Activated naive CD8-positive, alpha-beta T cell treated with anti-CD3 and anti-CD28 coated beads for 36 hours (primary cell): ENCODE data around the gene CASQ2. TPM values are rescaled to one million over a fixed set of nuclear protein-coding genes. Genes with fewer than 3 reads are reported as not detected.

Experiments used
- DNase-seq: peaks from one replicate; pipeline ENCODE4 v3.0.0; 2021
- H3K27ac Mint-ChIP-seq: one replicate; pipeline ENCODE4 v1.8.0; 2022; ENCODE audit warnings: mild to moderate bottlenecking, moderate library complexity, mixed read lengths
- H3K27me3 Mint-ChIP-seq: one replicate; pipeline ENCODE4 v1.8.0; 2022; ENCODE audit warnings: mild to moderate bottlenecking, mixed read lengths
- H3K36me3 Mint-ChIP-seq: one replicate; pipeline ENCODE4 v1.8.0; 2021; ENCODE audit warnings: mild to moderate bottlenecking, mixed read lengths
- H3K4me1 Mint-ChIP-seq: one replicate; pipeline ENCODE4 v1.8.0; 2021; ENCODE audit warnings: mixed read lengths
- H3K4me3 Mint-ChIP-seq: one replicate; pipeline ENCODE4 v1.8.0; 2022; ENCODE audit warnings: mild to moderate bottlenecking, moderate library complexity, mixed read lengths
- H3K9me3 Mint-ChIP-seq: one replicate; pipeline ENCODE4 v1.8.0; 2022; ENCODE audit warnings: mixed read lengths
- total RNA-seq, 2 experiments: library from RNA; stranded (reverse); gene quantifications; one replicate each; pipeline ENCODE4 v1.2.3, GENCODE V29; 2021

The CASQ2 gene
- total RNA-seq, 2 experiments from 2014 or later: not detected

DNA sequence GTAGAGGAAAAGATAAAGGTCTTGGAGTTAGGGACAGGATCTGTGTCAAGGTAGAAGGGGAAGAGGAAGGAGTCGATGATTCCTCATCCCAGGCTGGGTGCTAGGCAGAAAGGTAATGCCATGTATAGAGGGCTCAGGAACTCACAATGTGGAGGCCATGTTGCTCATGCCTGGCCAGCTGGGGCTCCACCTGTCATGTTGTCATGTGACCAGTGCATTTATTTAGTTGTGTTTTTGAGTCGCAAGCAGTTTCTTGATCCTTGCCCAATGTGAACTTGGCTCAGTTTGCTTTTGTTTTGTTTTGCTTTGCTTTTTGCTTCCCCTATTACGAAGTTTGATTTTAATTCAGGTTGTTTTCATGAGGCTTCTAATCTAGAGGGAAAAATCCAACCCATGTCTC lies 5.7 kb downstream of the CASQ2 start:
- no peaks in the 10 kb centered on the region for H3K4me1 Mint-ChIP-seq
- no peaks in the 10 kb centered on the region for H3K36me3 Mint-ChIP-seq
- DNase-seq: no peak
- no peak overlapping the region for H3K27ac Mint-ChIP-seq
- no peak overlapping the region for H3K4me3 Mint-ChIP-seq
- peaks cover 9% of the 10 kb centered on the region for H3K9me3 Mint-ChIP-seq
- peaks cover 3% of the 10 kb centered on the region for H3K27me3 Mint-ChIP-seq

DNA sequence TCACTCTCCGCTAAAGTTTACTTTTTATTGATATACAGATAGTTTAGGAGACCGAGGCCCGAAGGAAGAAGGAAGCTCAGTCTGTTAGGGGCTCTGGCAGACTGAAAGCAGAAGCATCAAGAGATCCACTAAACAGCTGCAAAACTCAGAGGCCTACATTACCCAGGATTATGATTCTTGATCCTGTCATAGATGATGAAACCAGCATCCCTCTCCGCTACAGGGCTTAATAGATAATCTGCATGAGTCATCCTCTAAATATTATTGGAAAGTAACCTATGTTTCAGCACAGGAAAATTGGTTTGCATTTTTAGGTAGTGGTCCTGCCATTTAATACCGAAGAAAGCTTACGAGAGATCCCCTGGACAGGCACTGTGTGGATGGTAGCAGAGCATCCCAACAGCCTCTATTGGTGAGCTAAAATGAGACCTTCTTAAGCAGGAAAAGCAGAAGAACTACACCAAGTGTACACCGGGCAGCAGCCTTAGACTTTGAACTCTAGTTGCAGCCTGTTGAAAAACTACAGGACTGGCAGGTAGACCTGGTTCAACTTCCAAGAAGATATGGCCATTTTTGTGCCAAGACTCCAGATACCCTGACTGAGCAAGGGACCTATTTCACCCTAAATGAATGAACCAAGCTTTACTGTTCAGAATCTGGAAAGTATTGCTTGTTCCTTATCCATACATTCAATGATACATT lies 6.8 kb downstream of the CASQ2 start:
- H3K4me3 Mint-ChIP-seq: no peak overlapping the region
- H3K4me1 Mint-ChIP-seq: no peaks in the 10 kb centered on the region
- no peaks in the 10 kb centered on the region for H3K36me3 Mint-ChIP-seq
- peaks cover 9% of the 10 kb centered on the region for H3K9me3 Mint-ChIP-seq
- no peak for DNase-seq
- H3K27ac Mint-ChIP-seq: no peak overlapping the region
- H3K27me3 Mint-ChIP-seq: peaks cover 3% of the 10 kb centered on the region

- DNase-seq: no peak
- no peak overlapping the region for H3K27ac Mint-ChIP-seq
- H3K9me3 Mint-ChIP-seq: peaks cover 9% of the 10 kb centered on the region
- no peaks in the 10 kb centered on the region for H3K4me1 Mint-ChIP-seq
- H3K4me3 Mint-ChIP-seq: no peak overlapping the region
- no peaks in the 10 kb centered on the region for H3K36me3 Mint-ChIP-seq
- peaks cover 5% of the 10 kb centered on the region for H3K27me3 Mint-ChIP-seq
Observed at GRCh38 chr1:115757856-115758255, 10.7 kb downstream of the CASQ2 start.

GRCh38 chr1:115757326-115757725 lies 11.2 kb downstream of the CASQ2 start:
- Mint-ChIP-seq H3K27ac (no peak overlapping the region), H3K9me3 (peaks cover 9% of the 10 kb centered on the region), H3K36me3 (no peaks in the 10 kb centered on the region), H3K4me3 (no peak overlapping the region), H3K4me1 (no peaks in the 10 kb centered on the region), H3K27me3 (peaks cover 7% of the 10 kb centered on the region)
- DNase-seq: no peak

DNA sequence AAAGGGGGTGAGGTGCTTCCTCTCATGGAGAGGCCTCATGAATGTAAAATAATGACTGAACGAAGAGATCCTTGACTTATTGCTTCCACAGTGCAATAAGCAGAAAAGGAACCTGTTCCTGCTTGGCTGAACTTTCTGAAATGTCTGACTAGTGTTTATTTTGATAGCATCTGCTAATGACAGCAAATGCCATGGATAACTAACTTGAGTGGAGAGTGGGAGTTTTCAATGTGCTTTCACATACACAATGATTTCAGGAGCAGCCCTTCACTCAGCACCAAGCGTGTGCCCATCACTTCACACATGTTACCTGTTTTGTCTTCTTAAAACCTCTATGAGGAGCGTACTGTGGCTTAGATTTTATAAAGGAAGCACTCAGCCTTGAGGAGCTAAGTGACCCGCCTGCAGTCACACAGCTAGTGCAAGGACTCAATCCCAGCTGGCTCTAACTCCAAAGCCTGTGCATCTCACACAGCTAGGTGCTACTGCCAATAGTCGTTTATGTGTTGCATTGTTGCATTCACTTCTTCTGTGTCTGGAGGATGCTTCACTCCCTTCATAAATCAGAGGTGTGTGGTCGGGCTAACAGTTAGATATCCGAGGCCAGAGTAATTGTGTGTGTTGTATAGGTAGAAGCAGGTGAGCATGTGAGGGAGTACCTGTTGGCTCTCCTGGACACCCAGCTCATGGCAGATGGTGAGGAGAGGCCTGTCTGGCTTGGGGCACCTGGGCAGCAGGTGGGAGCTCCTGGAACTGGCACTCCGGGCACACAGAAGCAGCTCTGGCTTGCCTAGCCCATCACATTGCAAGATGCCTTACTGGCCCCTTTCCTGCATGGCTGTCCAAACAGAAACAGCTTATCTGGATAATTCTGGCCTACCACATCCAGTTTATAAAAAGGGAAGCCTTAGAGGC lies 12.8 kb downstream of the CASQ2 start:
- no peak for DNase-seq
- no peak overlapping the region for H3K4me3 Mint-ChIP-seq
- peaks cover 9% of the 10 kb centered on the region for H3K9me3 Mint-ChIP-seq
- peaks cover 7% of the 10 kb centered on the region for H3K27me3 Mint-ChIP-seq
- no peak overlapping the region for H3K27ac Mint-ChIP-seq
- H3K4me1 Mint-ChIP-seq: no peaks in the 10 kb centered on the region
- H3K36me3 Mint-ChIP-seq: no peaks in the 10 kb centered on the region

DNA sequence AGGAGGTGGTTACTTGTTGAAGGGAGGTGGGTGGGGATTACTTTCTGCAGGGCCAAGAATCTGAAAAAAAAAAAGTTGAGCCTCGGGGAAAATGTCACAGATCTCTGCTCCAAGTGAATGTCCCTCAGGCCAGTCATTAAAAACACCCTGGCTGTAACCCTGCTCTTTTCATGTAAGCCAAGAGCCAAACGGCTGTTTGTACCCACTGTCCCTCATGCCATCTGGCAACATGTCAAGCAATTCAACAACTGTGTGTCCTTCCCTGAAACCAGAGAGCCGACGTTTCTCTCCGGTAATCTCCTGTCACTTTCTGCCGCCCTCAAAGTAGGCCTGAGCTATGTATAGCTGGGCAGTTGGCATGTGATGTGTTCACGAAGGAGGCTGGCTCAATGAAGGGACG lies 14.7 kb downstream of the CASQ2 start:
- Mint-ChIP-seq H3K27me3 (peaks cover 13% of the 10 kb centered on the region), H3K27ac (no peak overlapping the region), H3K4me1 (no peaks in the 10 kb centered on the region), H3K36me3 (no peaks in the 10 kb centered on the region), H3K9me3 (no peaks in the 10 kb centered on the region), H3K4me3 (no peak overlapping the region)
- no peak for DNase-seq

DNA sequence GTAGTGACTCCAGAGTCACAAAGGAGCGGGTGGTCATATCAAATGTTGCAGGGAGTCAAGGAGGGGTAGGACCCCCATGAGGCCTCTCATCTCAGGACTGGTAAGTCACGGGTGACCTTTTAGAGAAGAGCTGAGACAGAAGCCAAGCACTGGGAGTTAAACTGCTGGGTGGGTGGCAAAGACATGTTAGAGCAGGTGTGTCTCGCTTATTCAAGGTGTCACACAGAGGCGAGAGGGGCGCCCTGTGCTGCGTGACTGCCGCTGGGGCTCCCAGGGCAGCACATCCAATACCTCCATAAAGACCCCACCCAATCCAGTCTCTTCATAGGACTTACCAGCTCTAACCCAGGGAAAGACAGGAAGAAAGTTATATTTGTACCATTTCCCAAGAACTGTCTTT lies 15.2 kb downstream of the CASQ2 start:
- H3K36me3 Mint-ChIP-seq: no peaks in the 10 kb centered on the region
- H3K27ac Mint-ChIP-seq: no peak overlapping the region
- no peak overlapping the region for H3K4me3 Mint-ChIP-seq
- H3K4me1 Mint-ChIP-seq: no peaks in the 10 kb centered on the region
- no peaks in the 10 kb centered on the region for H3K9me3 Mint-ChIP-seq
- H3K27me3 Mint-ChIP-seq: peaks cover 13% of the 10 kb centered on the region
- DNase-seq: no peak

DNA sequence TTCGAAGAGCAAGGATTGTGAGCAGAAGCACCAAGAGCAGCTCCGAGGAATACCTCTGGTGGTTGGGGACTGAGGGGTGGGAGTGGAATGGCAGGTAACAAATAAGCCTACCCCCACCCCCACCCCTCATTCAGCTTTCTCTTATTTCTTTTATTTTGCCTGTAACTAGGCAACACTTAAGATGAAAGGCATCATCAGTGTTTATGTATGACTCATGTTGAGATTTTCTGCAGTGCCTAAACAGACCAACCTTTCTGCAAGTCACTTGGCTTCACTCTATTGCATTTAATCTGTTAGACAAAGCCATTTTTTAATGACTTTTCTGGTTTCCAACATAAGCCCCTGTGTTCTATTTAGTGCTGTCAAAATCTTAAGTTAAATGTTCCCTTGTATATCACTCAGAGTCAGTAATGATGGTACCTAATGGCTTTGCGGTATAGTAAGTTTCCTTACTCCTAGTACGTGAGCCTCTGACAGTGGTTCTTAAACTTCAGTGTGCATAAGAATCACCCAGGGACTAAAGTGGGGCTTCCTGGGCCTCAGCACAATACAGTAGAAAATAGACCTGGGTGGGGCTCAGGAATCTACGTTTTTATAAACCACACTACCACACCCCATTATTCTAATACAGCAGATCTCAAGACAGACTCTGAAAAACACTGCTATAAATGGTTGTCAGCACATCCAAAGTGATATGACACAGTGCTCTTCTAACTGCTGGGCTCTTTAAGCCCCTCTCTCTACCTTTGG lies 19.9 kb downstream of the CASQ2 start:
- H3K36me3 Mint-ChIP-seq: no peaks in the 10 kb centered on the region
- peaks cover 17% of the 10 kb centered on the region for H3K27me3 Mint-ChIP-seq
- no peaks in the 10 kb centered on the region for H3K9me3 Mint-ChIP-seq
- no peaks in the 10 kb centered on the region for H3K4me1 Mint-ChIP-seq
- H3K27ac Mint-ChIP-seq: no peak overlapping the region
- no peak for DNase-seq
- no peak overlapping the region for H3K4me3 Mint-ChIP-seq

DNA sequence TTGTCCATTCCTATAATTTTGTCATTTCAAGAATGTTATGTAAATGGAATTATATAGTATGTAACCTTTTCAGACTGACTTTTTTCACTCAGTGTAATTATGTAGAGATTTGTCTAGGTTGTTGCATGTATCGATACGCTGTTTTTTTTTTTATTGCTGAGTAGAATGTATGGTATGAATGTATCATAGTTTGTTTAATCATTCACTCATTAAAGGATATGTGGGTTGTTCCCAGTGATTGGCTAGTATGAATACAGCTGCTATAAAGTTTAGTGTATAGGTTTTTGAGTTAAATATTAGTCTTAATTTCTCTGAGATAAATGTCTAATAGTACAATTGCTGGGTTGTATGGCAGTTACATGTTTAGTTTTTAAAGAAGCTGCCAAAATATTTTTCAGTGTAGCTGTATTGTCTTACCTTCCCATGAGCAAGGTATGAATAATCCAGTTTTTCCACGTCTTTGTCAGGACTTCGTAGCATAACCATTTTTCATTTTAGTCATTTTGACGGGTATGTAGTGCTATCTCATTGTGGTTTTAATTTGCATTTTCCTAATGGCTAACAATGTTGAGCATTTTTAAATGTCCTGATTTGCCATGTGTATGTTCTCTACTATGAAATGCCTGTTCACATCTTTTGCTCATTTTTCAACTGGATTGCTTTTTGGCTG lies 22.4 kb downstream of the CASQ2 start:
- H3K9me3 Mint-ChIP-seq: no peaks in the 10 kb centered on the region
- H3K27ac Mint-ChIP-seq: no peak overlapping the region
- no peak overlapping the region for H3K4me3 Mint-ChIP-seq
- no peaks in the 10 kb centered on the region for H3K4me1 Mint-ChIP-seq
- peaks cover 17% of the 10 kb centered on the region for H3K27me3 Mint-ChIP-seq
- no peaks in the 10 kb centered on the region for H3K36me3 Mint-ChIP-seq
- DNase-seq: no peak

DNA sequence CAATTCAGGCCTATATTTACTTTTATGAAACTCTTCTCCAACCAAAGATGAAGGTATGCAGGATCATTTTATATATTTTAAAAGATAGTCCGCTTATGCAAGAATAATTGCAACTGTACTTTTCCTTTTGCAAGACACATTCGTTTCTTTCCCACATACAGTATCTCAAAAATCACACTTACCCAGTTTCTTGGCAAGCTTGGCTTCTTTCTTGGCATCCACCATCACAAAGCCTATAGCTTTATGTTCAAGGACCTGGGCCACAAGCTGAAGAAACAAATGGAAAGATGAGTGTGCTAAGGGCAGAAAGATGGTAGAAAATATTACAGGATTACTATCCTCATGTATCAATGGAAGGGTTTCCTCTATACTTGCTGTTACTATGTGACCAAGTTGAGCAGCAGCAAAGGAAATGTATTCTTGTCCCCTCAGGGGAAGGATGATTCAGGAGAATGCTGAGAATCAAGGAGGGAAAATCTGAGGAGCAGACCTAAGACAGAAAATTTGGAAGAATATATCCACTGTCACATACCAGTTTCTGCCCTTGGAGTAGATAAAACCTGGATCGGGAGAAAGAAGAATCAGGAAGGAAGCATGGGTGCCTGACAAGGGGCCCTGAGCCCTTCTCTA lies 23.8 kb downstream of the CASQ2 start:
- Mint-ChIP-seq H3K27ac (no peak overlapping the region), H3K36me3 (no peaks in the 10 kb centered on the region), H3K27me3 (peaks cover 12% of the 10 kb centered on the region), H3K9me3 (no peaks in the 10 kb centered on the region), H3K4me3 (no peak overlapping the region), H3K4me1 (no peaks in the 10 kb centered on the region)
- no peak for DNase-seq

- Mint-ChIP-seq H3K27ac (no peak overlapping the region), H3K4me3 (no peak overlapping the region), H3K36me3 (no peaks in the 10 kb centered on the region)
Observed at GRCh38 chr1:115740811-115741210, 27.7 kb downstream of the CASQ2 start.

DNA sequence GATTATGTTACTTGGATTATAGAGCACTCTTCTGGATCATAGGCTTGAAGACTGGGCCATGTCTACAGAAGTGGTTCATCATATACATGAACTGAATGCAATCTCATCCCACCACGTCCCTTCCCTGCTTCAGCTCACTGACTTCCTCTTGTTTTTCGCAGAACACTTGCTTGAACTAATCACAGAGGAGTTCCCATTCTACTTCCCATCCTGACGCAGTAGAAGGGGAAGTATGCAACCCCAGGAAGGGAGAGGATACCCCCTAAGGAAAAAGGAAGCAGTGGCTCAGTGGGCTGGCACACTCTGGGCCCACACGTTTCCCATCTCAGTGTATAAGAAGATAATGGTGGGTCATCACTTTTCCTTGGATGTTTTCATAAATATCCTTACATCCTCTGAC lies 36.2 kb downstream of the CASQ2 start:
- Mint-ChIP-seq H3K4me1 (no peaks in the 10 kb centered on the region), H3K4me3 (no peak overlapping the region), H3K36me3 (no peaks in the 10 kb centered on the region), H3K27ac (no peak overlapping the region), H3K9me3 (no peaks in the 10 kb centered on the region), H3K27me3 (peaks cover 8% of the 10 kb centered on the region)
- DNase-seq: no peak

More at GRCh38 chr1:115740811-115741210, 27.7 kb downstream of the CASQ2 start:
- no peak for DNase-seq
- no peaks in the 10 kb centered on the region for H3K9me3 Mint-ChIP-seq
- no peaks in the 10 kb centered on the region for H3K4me1 Mint-ChIP-seq
- H3K27me3 Mint-ChIP-seq: peaks cover 9% of the 10 kb centered on the region

DNA sequence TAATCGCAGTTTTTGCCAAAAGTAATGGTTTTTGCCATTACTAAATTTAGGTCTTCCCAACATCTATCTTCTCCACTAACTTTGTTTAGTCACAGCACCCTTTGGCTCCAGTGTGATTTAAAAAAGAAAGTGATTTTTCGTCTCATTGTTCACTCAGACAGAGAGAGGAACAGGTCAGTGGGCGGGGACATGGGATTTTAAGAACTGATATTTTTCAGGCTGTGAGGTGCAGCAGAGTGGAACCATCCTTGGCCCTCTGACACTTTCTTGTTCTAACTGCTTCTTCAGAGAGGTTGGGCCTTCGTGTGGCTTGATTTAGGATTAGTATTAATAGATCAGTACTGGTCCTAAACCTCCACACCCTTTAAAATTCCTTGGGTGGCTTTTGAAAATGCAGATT lies 38.8 kb downstream of the CASQ2 start:
- Mint-ChIP-seq H3K27me3 (peaks cover 3% of the 10 kb centered on the region), H3K4me3 (no peak overlapping the region), H3K27ac (no peak overlapping the region), H3K9me3 (no peaks in the 10 kb centered on the region), H3K4me1 (no peaks in the 10 kb centered on the region), H3K36me3 (no peaks in the 10 kb centered on the region)
- DNase-seq: no peak

GRCh38 chr1:115728341-115728740 lies 40.2 kb downstream of the CASQ2 start:
- Mint-ChIP-seq H3K4me3 (no peak overlapping the region), H3K4me1 (no peaks in the 10 kb centered on the region)

More at GRCh38 chr1:115728341-115728740, 40.2 kb downstream of the CASQ2 start:
- Mint-ChIP-seq H3K9me3 (no peaks in the 10 kb centered on the region), H3K36me3 (no peaks in the 10 kb centered on the region), H3K27ac (no peak overlapping the region), H3K27me3 (peaks cover 7% of the 10 kb centered on the region)
- DNase-seq: no peak
